Smooth muscle cell (in vitro differentiated cells): Measurements from ENCODE around the gene WIPF1. TPM values are rescaled to one million over a fixed set of nuclear protein-coding genes. Genes with fewer than 3 reads are reported as not detected.

Experiments
- DNase-seq: peaks from one replicate; lab custom pipeline; 2025; ENCODE audit not compliant: unreplicated experiment; lab: John Stamatoyannopoulos, UW
- H2AFZ ChIP-seq: fragments of 200-600 bp; sonication (generic); 2 replicates; pipeline ENCODE4 v1.6.0; 2016; ENCODE audit warnings: antibody characterized with exemption, low read depth, mild to moderate bottlenecking
- H3F3A ChIP-seq: fragments of 200-600 bp; sonication (generic); 2 replicates; pipeline ENCODE4 v1.6.0; 2017; ENCODE audit warnings: antibody characterized with exemption, low read depth
- H3K27ac ChIP-seq: fragments of 200-600 bp; sonication (generic); 2 replicates; pipeline ENCODE4 v1.5.1; 2016; ENCODE audit warnings: low read depth, mild to moderate bottlenecking
- H3K27me3 ChIP-seq: fragments of 200-600 bp; sonication (generic); 2 replicates; pipeline ENCODE4 v1.6.1; 2016; ENCODE audit warnings: low read depth, mild to moderate bottlenecking
- H3K36me3 ChIP-seq: fragments of 200-600 bp; sonication (generic); 2 replicates; pipeline ENCODE4 v1.5.1; 2016; ENCODE audit warnings: low read depth
- H3K4me1 ChIP-seq: fragments of 200-600 bp; sonication (generic); 2 replicates; pipeline ENCODE4 v1.5.1; 2016; ENCODE audit warnings: low read depth
- H3K4me2 ChIP-seq: fragments of 200-600 bp; sonication (generic); 2 replicates; pipeline ENCODE4 v1.6.0; 2016; ENCODE audit warnings: mild to moderate bottlenecking
- H3K4me3 ChIP-seq: fragments of 200-600 bp; sonication (generic); 2 replicates; pipeline ENCODE4 v1.5.1; 2016; ENCODE audit warnings: mild to moderate bottlenecking
- H3K79me2 ChIP-seq: fragments of 200-600 bp; sonication (generic); 2 replicates; pipeline ENCODE4 v1.6.0; 2016; ENCODE audit warnings: low read depth, mild to moderate bottlenecking
- H3K9ac ChIP-seq: fragments of 200-600 bp; sonication (generic); 2 replicates; pipeline ENCODE4 v1.6.0; 2016; ENCODE audit warnings: low read depth
- H3K9me3 ChIP-seq: fragments of 200-600 bp; sonication (generic); replicated peaks from 2 replicates; pipeline ENCODE4 v1.5.1; 2016; ENCODE audit warnings: low read depth
- H4K20me1 ChIP-seq: fragments of 200-600 bp; sonication (generic); 2 replicates; pipeline ENCODE4 v1.6.0; 2016; ENCODE audit warnings: low read depth
- WGBS: methylation state at CpG from one replicate; pipeline ENCODE4 v1.1.7; 2016; ENCODE audit warnings: low lambda C conversion rate; 5-methylcytosine and 5-hydroxymethylcytosine counted together
- polyA plus RNA-seq: library from polyadenylated mRNA; unstranded; fragments of >200 nt; fragmentation: Nextera tagmentation; extraction: Ambion mirVana; gene quantifications from 2 replicates; pipeline ENCODE4 v1.2.1, GENCODE V29; 2016
- total RNA-seq: library from RNA; depleted of rRNA; stranded (reverse); fragments of >200 nt; gene quantifications from 2 replicates; pipeline ENCODE4 v1.2.3, GENCODE V29; 2014
- TF ChIP-seq, protein P1 (sequence below): fragments of 200-600 bp; sonication (generic); IDR thresholded peaks from 2 replicates; pipeline ENCODE4 v1.5.1; 2017; ENCODE audit warnings: borderline replicate concordance, mild to moderate bottlenecking, antibody characterized with exemption; ENCODE audit not compliant: insufficient read depth, poor library complexity, severe bottlenecking

Gene WIPF1
- total and polyA plus RNA-seq, 2 experiments from 2014 or later = 27.3 to 35.5 TPM

DNA sequence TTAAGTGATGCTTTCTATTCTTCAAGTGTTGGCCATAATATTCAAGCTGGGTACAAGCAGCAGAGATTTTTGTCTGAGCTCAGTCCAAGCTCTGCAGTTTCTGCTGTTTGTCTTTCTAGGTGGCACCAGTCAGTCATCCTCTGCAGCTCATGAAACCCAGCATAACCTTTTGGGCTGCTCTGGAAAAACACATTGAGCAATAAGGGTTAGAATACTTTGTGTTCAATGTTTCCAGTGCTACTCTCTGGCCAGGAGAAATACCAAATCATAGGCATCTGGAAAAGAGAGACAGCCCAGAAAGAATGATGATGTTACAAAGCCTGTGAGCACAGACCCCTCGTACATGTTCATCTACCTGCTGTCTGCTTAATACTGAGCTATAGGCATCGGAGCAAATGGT lies 19.5 kb upstream of the WIPF1 start:
- WGBS = 86% methylated on average over 2 of the region's 2 CpGs
- H3K4me2 ChIP-seq = no peak overlapping the region

GRCh38 chr2:174615871-174616436 lies 18.4 kb upstream of the WIPF1 start:
- H4K20me1 ChIP-seq = no peaks in the 10 kb centered on the region
- TF ChIP-seq, protein P1, sequence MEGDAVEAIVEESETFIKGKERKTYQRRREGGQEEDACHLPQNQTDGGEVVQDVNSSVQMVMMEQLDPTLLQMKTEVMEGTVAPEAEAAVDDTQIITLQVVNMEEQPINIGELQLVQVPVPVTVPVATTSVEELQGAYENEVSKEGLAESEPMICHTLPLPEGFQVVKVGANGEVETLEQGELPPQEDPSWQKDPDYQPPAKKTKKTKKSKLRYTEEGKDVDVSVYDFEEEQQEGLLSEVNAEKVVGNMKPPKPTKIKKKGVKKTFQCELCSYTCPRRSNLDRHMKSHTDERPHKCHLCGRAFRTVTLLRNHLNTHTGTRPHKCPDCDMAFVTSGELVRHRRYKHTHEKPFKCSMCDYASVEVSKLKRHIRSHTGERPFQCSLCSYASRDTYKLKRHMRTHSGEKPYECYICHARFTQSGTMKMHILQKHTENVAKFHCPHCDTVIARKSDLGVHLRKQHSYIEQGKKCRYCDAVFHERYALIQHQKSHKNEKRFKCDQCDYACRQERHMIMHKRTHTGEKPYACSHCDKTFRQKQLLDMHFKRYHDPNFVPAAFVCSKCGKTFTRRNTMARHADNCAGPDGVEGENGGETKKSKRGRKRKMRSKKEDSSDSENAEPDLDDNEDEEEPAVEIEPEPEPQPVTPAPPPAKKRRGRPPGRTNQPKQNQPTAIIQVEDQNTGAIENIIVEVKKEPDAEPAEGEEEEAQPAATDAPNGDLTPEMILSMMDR = no peak
- no peak overlapping the region for H2AFZ ChIP-seq
- no peak overlapping the region for H3K9ac ChIP-seq
- H3K27me3 ChIP-seq = no peaks in the 10 kb centered on the region
- no peaks in the 10 kb centered on the region for H3K36me3 ChIP-seq
- peaks cover 12% of the 10 kb centered on the region for H3K4me1 ChIP-seq
- H3K4me2 ChIP-seq = no peak overlapping the region
- no peaks in the 10 kb centered on the region for H3K9me3 ChIP-seq
- H3K4me3 ChIP-seq = no peak overlapping the region
- no peak for DNase-seq
- peaks cover 21% of the 10 kb centered on the region for H3K79me2 ChIP-seq
- peak overlapping the region; percentile 98 for H3K27ac ChIP-seq
- H3F3A ChIP-seq = peaks cover 13% of the 10 kb centered on the region
- 79% methylated on average over 4 of the region's 4 CpGs for WGBS

More for the DNA sequence above, 19.5 kb upstream of the WIPF1 start:
- H3K27ac ChIP-seq = peak overlapping the region; percentile 98
- no peak overlapping the region for H2AFZ ChIP-seq
- no peaks in the 10 kb centered on the region for H3K36me3 ChIP-seq
- H3K4me3 ChIP-seq = no peak overlapping the region
- peaks cover 13% of the 10 kb centered on the region for H3F3A ChIP-seq
- TF ChIP-seq, protein P1 = no peak
- DNase-seq = no peak
- no peaks in the 10 kb centered on the region for H4K20me1 ChIP-seq
- H3K79me2 ChIP-seq = peaks cover 14% of the 10 kb centered on the region
- H3K4me1 ChIP-seq = peaks cover 12% of the 10 kb centered on the region
- no peaks in the 10 kb centered on the region for H3K27me3 ChIP-seq
- H3K9ac ChIP-seq = no peak overlapping the region
- no peaks in the 10 kb centered on the region for H3K9me3 ChIP-seq

DNA sequence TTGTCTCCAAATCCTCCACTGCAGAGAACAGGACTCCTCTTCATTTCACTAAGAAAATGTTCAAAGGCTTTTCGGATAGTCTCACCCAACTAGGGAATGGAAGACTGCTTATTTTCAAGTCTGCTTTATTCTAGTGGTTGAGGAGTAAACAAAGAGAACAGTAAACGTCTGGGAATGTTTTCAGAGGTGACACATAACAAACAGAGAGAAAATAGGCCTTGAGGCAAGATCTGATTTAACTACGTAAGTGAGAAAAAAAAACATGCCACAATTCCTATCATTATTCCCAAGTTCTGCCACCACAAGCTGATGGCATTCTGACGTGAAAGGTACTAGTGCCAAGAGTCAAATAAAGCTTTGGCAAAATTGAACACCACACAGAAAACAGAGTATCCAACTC lies 16.7 kb upstream of the WIPF1 start:
- Histone ChIP-seq H3K36me3 (no peaks in the 10 kb centered on the region), H3K27ac (peak overlapping the region; percentile 98), H2AFZ (no peak overlapping the region), H3F3A (peaks cover 13% of the 10 kb centered on the region), H4K20me1 (no peaks in the 10 kb centered on the region), H3K9me3 (no peaks in the 10 kb centered on the region), H3K9ac (peak overlapping the region; percentile 89), H3K4me3 (no peak overlapping the region), H3K4me1 (peaks cover 12% of the 10 kb centered on the region), H3K27me3 (no peaks in the 10 kb centered on the region), H3K79me2 (peaks cover 29% of the 10 kb centered on the region), H3K4me2 (peak overlapping the region; percentile 66)
- TF ChIP-seq, protein P1 = no peak
- WGBS = 3% methylated on average over 4 of the region's 4 CpGs
- no peak for DNase-seq

DNA sequence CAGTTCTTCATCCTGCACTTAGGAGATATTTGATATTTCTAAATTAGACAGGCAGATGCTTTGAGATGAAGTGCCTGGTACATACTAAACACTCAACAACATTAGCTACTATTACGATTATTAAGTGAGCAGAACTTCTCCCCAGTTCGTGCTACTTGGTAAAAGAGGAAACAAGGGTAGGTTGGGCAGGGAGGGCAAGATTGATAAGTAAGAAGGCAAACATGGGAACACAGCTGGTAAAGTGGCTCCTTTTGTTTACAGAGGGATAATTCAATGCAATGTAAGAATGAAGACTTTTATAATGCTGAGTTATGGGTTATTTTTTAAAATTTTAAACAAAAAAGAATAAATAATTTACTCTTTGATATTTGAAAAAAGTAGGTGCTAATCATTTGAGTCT lies 15.9 kb upstream of the WIPF1 start:
- H3K27ac ChIP-seq = peak overlapping the region; percentile 98
- H3K4me2 ChIP-seq = peak overlapping the region; percentile 66
- no peaks in the 10 kb centered on the region for H3K27me3 ChIP-seq
- H3F3A ChIP-seq = peaks cover 13% of the 10 kb centered on the region
- H3K9ac ChIP-seq = peak overlapping the region; percentile 89
- H3K4me1 ChIP-seq = peaks cover 12% of the 10 kb centered on the region
- TF ChIP-seq, protein P1 = no peak
- peaks cover 29% of the 10 kb centered on the region for H3K79me2 ChIP-seq
- H2AFZ ChIP-seq = no peak overlapping the region
- H4K20me1 ChIP-seq = no peaks in the 10 kb centered on the region
- H3K9me3 ChIP-seq = no peaks in the 10 kb centered on the region
- H3K36me3 ChIP-seq = no peaks in the 10 kb centered on the region
- DNase-seq = no peak
- H3K4me3 ChIP-seq = no peak overlapping the region
- 86% methylated on average over 2 of the region's 2 CpGs for WGBS
